Measurements from ENCODE around the gene GPRIN1.
A peak's percentile ranks its signal among the peaks of the same experiment; 100 is the strongest.
"Not testable (repeated sequence)": the region's sequence is repeated elsewhere in the genome, so short reads cannot be mapped to it uniquely, and the experiment has no call there.

Gene GPRIN1

GRCh38 chr5:176593273-176593869 is 16.6 kb downstream of the GPRIN1 start:
- TF ChIP-seq Cebpa-rat (IDR thresholded peaks at IDR 0.05): no peak
- peaks cover 48% of the 10 kb centered on the region for H3K36me3 ChIP-seq
- H3K9me3 ChIP-seq: peaks cover 7% of the 10 kb centered on the region
- H3K27ac ChIP-seq: no peak overlapping the region
- peaks cover 48% of the 10 kb centered on the region for H3K4me1 ChIP-seq
- H3K9ac ChIP-seq: no peak overlapping the region
- no peak overlapping the region for H3K4me2 ChIP-seq
- 0 out of 2 replicates have a peak, but pooled peaks cover 3% of the 10 kb centered on the region for H3K27me3 ChIP-seq
- no peak overlapping the region for H3K4me3 ChIP-seq
- peaks cover 68% of the 10 kb centered on the region for H4K20me1 ChIP-seq

- TF ChIP-seq Cebpa-rat (IDR thresholded peaks at IDR 0.05): no peak
- 0 out of 2 replicates have a peak, but pooled peaks cover 3% of the 10 kb centered on the region for H3K27me3 ChIP-seq
- H3K4me2 ChIP-seq: no peak overlapping the region
- H3K4me1 ChIP-seq: peaks cover 54% of the 10 kb centered on the region
- H3K4me3 ChIP-seq: no peak overlapping the region
- H3K27ac ChIP-seq: no peak overlapping the region
- peaks cover 7% of the 10 kb centered on the region for H3K9me3 ChIP-seq
- H4K20me1 ChIP-seq: peaks cover 60% of the 10 kb centered on the region
- peaks cover 40% of the 10 kb centered on the region for H3K36me3 ChIP-seq
- H3K9ac ChIP-seq: no peak overlapping the region
These were observed 17.4 kb downstream of the GPRIN1 start for GRCh38 chr5:176592573-176592972.

- not testable (repeated sequence) for H3K9me3 ChIP-seq, H3K27ac ChIP-seq, H3K4me3 ChIP-seq, H3K27me3 ChIP-seq, H3K9ac ChIP-seq, H3K4me2 ChIP-seq
- peaks cover 51% of the 10 kb centered on the region; the same call in 1 of the 2 replicates for H4K20me1 ChIP-seq
- peaks cover 34% of the 10 kb centered on the region for H3K36me3 ChIP-seq
- H3K4me1 ChIP-seq: peaks cover 52% of the 10 kb centered on the region
These were observed 18.3 kb downstream of the GPRIN1 start for GRCh38 chr5:176591667-176592066.

- Histone ChIP-seq H3K4me3 (no peak overlapping the region), H3K4me1 (peaks cover 47% of the 10 kb centered on the region), H3K36me3 (peaks cover 34% of the 10 kb centered on the region), H3K9ac (peak overlapping the region; percentile 24; the same call in 1 of the 2 replicates), H3K27ac (0 out of 2 replicates have a peak overlapping the region, but pooled peaks have one; percentile 13), H3K27me3 (no peaks in the 10 kb centered on the region), H4K20me1 (peaks cover 36% of the 10 kb centered on the region; the same call in 1 of the 2 replicates), H3K9me3 (peaks cover 23% of the 10 kb centered on the region), H3K4me2 (peak overlapping the region; percentile 74)
- TF ChIP-seq Cebpa-rat (IDR thresholded peaks at IDR 0.05): no peak
These were observed 19.8 kb downstream of the GPRIN1 start for GRCh38 chr5:176590035-176590717.

- TF ChIP-seq Cebpa-rat (IDR thresholded peaks at IDR 0.05): no peak
- H3K9me3 ChIP-seq: peaks cover 33% of the 10 kb centered on the region
- H3K36me3 ChIP-seq: peaks cover 38% of the 10 kb centered on the region
- H3K4me1 ChIP-seq: peaks cover 47% of the 10 kb centered on the region
- no peaks in the 10 kb centered on the region for H3K27me3 ChIP-seq
- peak overlapping the region; percentile 24; the same call in 1 of the 2 replicates for H3K9ac ChIP-seq
- peak overlapping the region; percentile 74 for H3K4me2 ChIP-seq
- H3K27ac ChIP-seq: 0 out of 2 replicates have a peak overlapping the region, but pooled peaks have one; percentile 13
- no peak overlapping the region for H3K4me3 ChIP-seq
- H4K20me1 ChIP-seq: peaks cover 27% of the 10 kb centered on the region; the same call in 1 of the 2 replicates
These were observed 20.8 kb downstream of the GPRIN1 start for GRCh38 chr5:176589039-176589769.

- Histone ChIP-seq H3K4me2 (peak overlapping the region; percentile 74), H3K36me3 (peaks cover 32% of the 10 kb centered on the region), H4K20me1 (peaks cover 23% of the 10 kb centered on the region; the same call in 1 of the 2 replicates)
These were observed 21.7 kb downstream of the GPRIN1 start for GRCh38 chr5:176588297-176588696.

GRCh38 chr5:176587398-176587797 is 22.6 kb downstream of the GPRIN1 start:
- H3K9ac ChIP-seq: no peak overlapping the region
- H3K4me2 ChIP-seq: peak overlapping the region; percentile 74
- no peak for TF ChIP-seq Cebpa-rat (IDR thresholded peaks at IDR 0.05)
- H3K27me3 ChIP-seq: no peaks in the 10 kb centered on the region
- peaks cover 37% of the 10 kb centered on the region for H3K9me3 ChIP-seq
- peaks cover 24% of the 10 kb centered on the region for H3K36me3 ChIP-seq
- H4K20me1 ChIP-seq: peaks cover 23% of the 10 kb centered on the region; the same call in 1 of the 2 replicates
- no peak overlapping the region for H3K27ac ChIP-seq
- H3K4me1 ChIP-seq: peaks cover 43% of the 10 kb centered on the region
- no peak overlapping the region for H3K4me3 ChIP-seq

More at GRCh38 chr5:176588297-176588696, 21.7 kb downstream of the GPRIN1 start:
- TF ChIP-seq Cebpa-rat (IDR thresholded peaks at IDR 0.05): no peak
- H3K9ac ChIP-seq: no peak overlapping the region
- no peak overlapping the region for H3K27ac ChIP-seq
- H3K27me3 ChIP-seq: no peaks in the 10 kb centered on the region
- H3K9me3 ChIP-seq: peaks cover 37% of the 10 kb centered on the region
- H3K4me1 ChIP-seq: peaks cover 43% of the 10 kb centered on the region
- H3K4me3 ChIP-seq: no peak overlapping the region

GRCh38 chr5:176583076-176583475 is 26.9 kb downstream of the GPRIN1 start:
- peaks cover 10% of the 10 kb centered on the region; the same call in 1 of the 2 replicates for H3K36me3 ChIP-seq
- no peak for TF ChIP-seq Cebpa-rat (IDR thresholded peaks at IDR 0.05)
- H3K9me3 ChIP-seq: peaks cover 30% of the 10 kb centered on the region
- no peak overlapping the region for H3K27ac ChIP-seq
- no peak overlapping the region for H3K4me3 ChIP-seq
- no peak overlapping the region for H3K9ac ChIP-seq
- no peaks in the 10 kb centered on the region for H4K20me1 ChIP-seq
- no peak overlapping the region for H3K4me2 ChIP-seq
- peaks cover 18% of the 10 kb centered on the region for H3K4me1 ChIP-seq
- no peaks in the 10 kb centered on the region for H3K27me3 ChIP-seq

GRCh38 chr5:176581361-176581760 is 28.6 kb downstream of the GPRIN1 start:
- H3K27ac ChIP-seq: no peak overlapping the region
- TF ChIP-seq Cebpa-rat (IDR thresholded peaks at IDR 0.05): no peak
- peaks cover 17% of the 10 kb centered on the region for H3K4me1 ChIP-seq

More at GRCh38 chr5:176581361-176581760, 28.6 kb downstream of the GPRIN1 start:
- peaks cover 10% of the 10 kb centered on the region; the same call in 1 of the 2 replicates for H3K36me3 ChIP-seq
- no peaks in the 10 kb centered on the region for H3K27me3 ChIP-seq
- no peak overlapping the region for H3K4me3 ChIP-seq
- no peaks in the 10 kb centered on the region for H4K20me1 ChIP-seq
- H3K4me2 ChIP-seq: no peak overlapping the region
- H3K9me3 ChIP-seq: peaks cover 26% of the 10 kb centered on the region
- no peak overlapping the region for H3K9ac ChIP-seq

Data from BLaER1 (cell line).